Astrocyte (in vitro differentiated cells and primary cell): ENCODE data around the gene CAMK1D.

Experiments used
- CTCF ChIP-seq: IDR thresholded peaks from 2 replicates; pipeline ENCODE4 v1.5.1; 2011; ENCODE audit warnings: low read depth, mild to moderate bottlenecking, inconsistent platforms, low read length, moderate library complexity; ENCODE audit not compliant: insufficient read depth
- EZH2 ChIP-seq: IDR thresholded peaks from 2 replicates; pipeline ENCODE4 v1.6.1; 2012; ENCODE audit warnings: mild to moderate bottlenecking, low read length, inconsistent platforms; ENCODE audit not compliant: insufficient read depth

- no peak for TF ChIP-seq CTCF
- no peak for TF ChIP-seq EZH2
Measured at GRCh38 chr10:12376211-12376610, 26.9 kb downstream of the CAMK1D start.
